GM23338 (cell line): ENCODE results near the gene GRIN1.

Experiments
- CTCF ChIP-seq, 2 experiments: fragments of 200-600 bp in 1 of 2; sonication (generic) in 1 of 2; conservative IDR thresholded peaks; 2 replicates each; pipeline versions ENCODE4 v1.5.1 to v1.6.1; 2016 to 2017; ENCODE audit warnings: antibody characterized with exemption in 2 of 2, low read depth in 2 of 2, mild to moderate bottlenecking in 2 of 2, moderate library complexity in 1 of 2
- EZH2 ChIP-seq: fragments of 200-600 bp; sonication (generic); IDR thresholded peaks from one replicate; pipeline ENCODE4 v1.8.0; 2017; ENCODE audit warnings: antibody characterized with exemption, mild to moderate bottlenecking, low read depth; ENCODE audit not compliant: unreplicated experiment
- EZH2phosphoT487 ChIP-seq: fragments of 200-600 bp; sonication (generic); IDR thresholded peaks from one replicate; pipeline ENCODE4 v1.8.1; 2018; ENCODE audit warnings: antibody characterized with exemption; ENCODE audit not compliant: unreplicated experiment
- STAT1 ChIP-seq: IDR thresholded peaks from one replicate; pipeline ENCODE4 v1.6.1; 2016; ENCODE audit warnings: antibody characterized with exemption; ENCODE audit not compliant: unreplicated experiment
- TF ChIP-seq, protein P1 (sequence below): IDR thresholded peaks from one replicate; pipeline ENCODE4 v1.6.1; 2018; ENCODE audit warnings: antibody characterized with exemption; ENCODE audit not compliant: unreplicated experiment

GRCh38 chr9:137164370-137165249 is 25.7 kb downstream of the GRIN1 start:
- no peak for TF ChIP-seq CTCF (conservative IDR thresholded peaks at IDR 0.05; ENCODE audit: low read depth in 2 of 2)
- TF ChIP-seq EZH2 = no peak
- TF ChIP-seq EZH2phosphoT487 = no peak
- TF ChIP-seq, protein P1, sequence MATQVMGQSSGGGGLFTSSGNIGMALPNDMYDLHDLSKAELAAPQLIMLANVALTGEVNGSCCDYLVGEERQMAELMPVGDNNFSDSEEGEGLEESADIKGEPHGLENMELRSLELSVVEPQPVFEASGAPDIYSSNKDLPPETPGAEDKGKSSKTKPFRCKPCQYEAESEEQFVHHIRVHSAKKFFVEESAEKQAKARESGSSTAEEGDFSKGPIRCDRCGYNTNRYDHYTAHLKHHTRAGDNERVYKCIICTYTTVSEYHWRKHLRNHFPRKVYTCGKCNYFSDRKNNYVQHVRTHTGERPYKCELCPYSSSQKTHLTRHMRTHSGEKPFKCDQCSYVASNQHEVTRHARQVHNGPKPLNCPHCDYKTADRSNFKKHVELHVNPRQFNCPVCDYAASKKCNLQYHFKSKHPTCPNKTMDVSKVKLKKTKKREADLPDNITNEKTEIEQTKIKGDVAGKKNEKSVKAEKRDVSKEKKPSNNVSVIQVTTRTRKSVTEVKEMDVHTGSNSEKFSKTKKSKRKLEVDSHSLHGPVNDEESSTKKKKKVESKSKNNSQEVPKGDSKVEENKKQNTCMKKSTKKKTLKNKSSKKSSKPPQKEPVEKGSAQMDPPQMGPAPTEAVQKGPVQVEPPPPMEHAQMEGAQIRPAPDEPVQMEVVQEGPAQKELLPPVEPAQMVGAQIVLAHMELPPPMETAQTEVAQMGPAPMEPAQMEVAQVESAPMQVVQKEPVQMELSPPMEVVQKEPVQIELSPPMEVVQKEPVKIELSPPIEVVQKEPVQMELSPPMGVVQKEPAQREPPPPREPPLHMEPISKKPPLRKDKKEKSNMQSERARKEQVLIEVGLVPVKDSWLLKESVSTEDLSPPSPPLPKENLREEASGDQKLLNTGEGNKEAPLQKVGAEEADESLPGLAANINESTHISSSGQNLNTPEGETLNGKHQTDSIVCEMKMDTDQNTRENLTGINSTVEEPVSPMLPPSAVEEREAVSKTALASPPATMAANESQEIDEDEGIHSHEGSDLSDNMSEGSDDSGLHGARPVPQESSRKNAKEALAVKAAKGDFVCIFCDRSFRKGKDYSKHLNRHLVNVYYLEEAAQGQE = no peak
- TF ChIP-seq STAT1 = no peak
